ENCODE data around the gene NMT1. TPM values are rescaled to one million over a fixed set of nuclear protein-coding genes. Genes with fewer than 3 reads are reported as not detected.
A peak's percentile ranks its signal among the peaks of the same experiment; 100 is the strongest.

NMT1 gene
- total RNA-seq (70.7 TPM), polyA plus RNA-seq (39.3 TPM)
- long read RNA-seq, donor 1, full-length matches to known transcripts, result 2 of 2 reads
- long read RNA-seq, donor 1, partial matches to known transcripts, result 0 of 2 reads
- long read RNA-seq, donor 1, other reads (novel, unspliced or antisense), result 0 of 2 reads
- long read RNA-seq, donor 2, result 0 reads
- long read RNA-seq, donor 3, full-length matches to known transcripts, result 9 of 29 reads
- long read RNA-seq, donor 3, partial matches to known transcripts, result 14 of 29 reads
- long read RNA-seq, donor 3, other reads (novel, unspliced or antisense), result 6 of 29 reads
- long read RNA-seq, donor 4, full-length matches to known transcripts, result 6 of 12 reads
- long read RNA-seq, donor 4, partial matches to known transcripts, result 6 of 12 reads
- long read RNA-seq, donor 4, other reads (novel, unspliced or antisense), result 0 of 12 reads
- long read RNA-seq, donor 5, full-length matches to known transcripts, result 16 of 39 reads
- long read RNA-seq, donor 5, partial matches to known transcripts, result 23 of 39 reads
- long read RNA-seq, donor 5, other reads (novel, unspliced or antisense), result 0 of 39 reads
- long read RNA-seq, donor 6, full-length matches to known transcripts, result 9 of 14 reads
- long read RNA-seq, donor 6, partial matches to known transcripts, result 5 of 14 reads
- long read RNA-seq, donor 6, other reads (novel, unspliced or antisense), result 0 of 14 reads
- long read RNA-seq, donor 7, full-length matches to known transcripts, result 13 of 36 reads
- long read RNA-seq, donor 7, partial matches to known transcripts, result 23 of 36 reads
- long read RNA-seq, donor 7, other reads (novel, unspliced or antisense), result 0 of 36 reads
- long read RNA-seq, donor 8, full-length matches to known transcripts, result 3 of 3 reads
- long read RNA-seq, donor 8, partial matches to known transcripts, result 0 of 3 reads
- long read RNA-seq, donor 8, other reads (novel, unspliced or antisense), result 0 of 3 reads
- long read RNA-seq, donor 9, full-length matches to known transcripts, result 12 of 21 reads
- long read RNA-seq, donor 9, partial matches to known transcripts, result 9 of 21 reads
- long read RNA-seq, donor 9, other reads (novel, unspliced or antisense), result 0 of 21 reads
- long read RNA-seq, donor 10, full-length matches to known transcripts, result 13 of 27 reads
- long read RNA-seq, donor 10, partial matches to known transcripts, result 14 of 27 reads
- long read RNA-seq, donor 10, other reads (novel, unspliced or antisense), result 0 of 27 reads

- no peaks in the 10 kb centered on the region for H3K9me3 ChIP-seq (ENCODE audit: control insufficient read depth in 2 of 2, insufficient read depth in 1 of 2, low read length in 1 of 2)
- H3K4me3 ChIP-seq (ENCODE audit: low read length in 2 of 2), result peak within 1 kb of the TSS; percentile 68 to 85
- peak; percentile 96 to 100 (median 99) for DNase-seq (ENCODE audit: low read depth in 6 of 9, low spot score in 9 of 9)
- H3K36me3 ChIP-seq (ENCODE audit: control insufficient read depth in 2 of 2, insufficient read depth in 2 of 2, low read length in 1 of 2), result no peaks in the 10 kb centered on the region
- no peaks in the 10 kb centered on the region for H3K27me3 ChIP-seq (ENCODE audit: control insufficient read depth in 2 of 2, insufficient read depth in 1 of 2, low read length in 1 of 2)
- H3K27ac ChIP-seq (ENCODE audit: low read depth in 1 of 2, low read length in 1 of 2), result peak within 1 kb of the TSS; percentile 83
- peaks cover 12 to 14% of the 10 kb centered on the region in 2 donors for H3K4me1 ChIP-seq (ENCODE audit: control insufficient read depth in 2 of 2, insufficient read depth in 2 of 2, low read length in 2 of 2)
- WGBS, result under 1% methylated on average over 50 of the region's 50 CpGs
These were observed at the start of gene NMT1 for GRCh38 chr17:45060797-45061605. Gene NMT1, plus strand, starts transcription at chr17:45061317. Its CDS starts 13 bp downstream, at chr17:45061330.

- H3K9me3 ChIP-seq (ENCODE audit: control insufficient read depth in 2 of 2, insufficient read depth in 1 of 2, low read length in 1 of 2), result no peaks in the 10 kb centered on the region
- no peak for DNase-seq (ENCODE audit: low read depth in 6 of 9, low spot score in 9 of 9)
- H3K27ac ChIP-seq (ENCODE audit: low read depth in 1 of 2, low read length in 1 of 2), result no peak overlapping the region
- H3K27me3 ChIP-seq (ENCODE audit: control insufficient read depth in 2 of 2, insufficient read depth in 1 of 2, low read length in 1 of 2), result peaks cover 0 to 49% of the 10 kb centered on the region in 2 donors
- no peaks in the 10 kb centered on the region for H3K4me1 ChIP-seq (ENCODE audit: control insufficient read depth in 2 of 2, insufficient read depth in 2 of 2, low read length in 2 of 2)
- H3K4me3 ChIP-seq (ENCODE audit: low read length in 2 of 2), result no peak overlapping the region
- no peaks in the 10 kb centered on the region for H3K36me3 ChIP-seq (ENCODE audit: control insufficient read depth in 2 of 2, insufficient read depth in 2 of 2, low read length in 1 of 2)
- WGBS, result 96% methylated on average over 1 of the region's 1 CpG
These were observed 49.4 kb upstream of the NMT1 start for GRCh38 chr17:45011767-45012166.

GRCh38 chr17:45013021-45013997 lies 47.8 kb upstream of the NMT1 start:
- H3K36me3 ChIP-seq (ENCODE audit: control insufficient read depth in 2 of 2, insufficient read depth in 2 of 2, low read length in 1 of 2), result no peaks in the 10 kb centered on the region
- H3K4me3 ChIP-seq (ENCODE audit: low read length in 2 of 2), result no peak overlapping the region
- DNase-seq (ENCODE audit: low read depth in 6 of 9, low spot score in 9 of 9), result no peak
- peaks cover 1 to 51% of the 10 kb centered on the region in 2 donors for H3K27me3 ChIP-seq (ENCODE audit: control insufficient read depth in 2 of 2, insufficient read depth in 1 of 2, low read length in 1 of 2)
- H3K9me3 ChIP-seq (ENCODE audit: control insufficient read depth in 2 of 2, insufficient read depth in 1 of 2, low read length in 1 of 2), result no peaks in the 10 kb centered on the region
- no peak overlapping the region for H3K27ac ChIP-seq (ENCODE audit: low read depth in 1 of 2, low read length in 1 of 2)
- 92% methylated on average over 17 of the region's 17 CpGs for WGBS
- no peaks in the 10 kb centered on the region for H3K4me1 ChIP-seq (ENCODE audit: control insufficient read depth in 2 of 2, insufficient read depth in 2 of 2, low read length in 2 of 2)

GRCh38 chr17:45016237-45016636 lies 44.9 kb upstream of the NMT1 start:
- peaks cover 29 to 68% of the 10 kb centered on the region in 2 donors for H3K27me3 ChIP-seq (ENCODE audit: control insufficient read depth in 2 of 2, insufficient read depth in 1 of 2, low read length in 1 of 2)
- DNase-seq (ENCODE audit: low read depth in 6 of 9, low spot score in 9 of 9), result no peak
- 82% methylated on average over 7 of the region's 7 CpGs for WGBS
- H3K4me1 ChIP-seq (ENCODE audit: control insufficient read depth in 2 of 2, insufficient read depth in 2 of 2, low read length in 2 of 2), result peaks cover 10 to 12% of the 10 kb centered on the region in 2 donors
- no peaks in the 10 kb centered on the region for H3K36me3 ChIP-seq (ENCODE audit: control insufficient read depth in 2 of 2, insufficient read depth in 2 of 2, low read length in 1 of 2)
- no peak overlapping the region for H3K4me3 ChIP-seq (ENCODE audit: low read length in 2 of 2)
- peaks cover 0 to 4% of the 10 kb centered on the region in 2 donors for H3K9me3 ChIP-seq (ENCODE audit: control insufficient read depth in 2 of 2, insufficient read depth in 1 of 2, low read length in 1 of 2)
- H3K27ac ChIP-seq (ENCODE audit: low read depth in 1 of 2, low read length in 1 of 2), result no peak overlapping the region

- H3K27me3 ChIP-seq (ENCODE audit: control insufficient read depth in 2 of 2, insufficient read depth in 1 of 2, low read length in 1 of 2), result peaks cover 35 to 74% of the 10 kb centered on the region in 2 donors
- H3K9me3 ChIP-seq (ENCODE audit: control insufficient read depth in 2 of 2, insufficient read depth in 1 of 2, low read length in 1 of 2), result peaks cover 0 to 4% of the 10 kb centered on the region in 2 donors
- peaks cover 16 to 17% of the 10 kb centered on the region in 2 donors for H3K4me1 ChIP-seq (ENCODE audit: control insufficient read depth in 2 of 2, insufficient read depth in 2 of 2, low read length in 2 of 2)
- H3K36me3 ChIP-seq (ENCODE audit: control insufficient read depth in 2 of 2, insufficient read depth in 2 of 2, low read length in 1 of 2), result no peaks in the 10 kb centered on the region
- H3K27ac ChIP-seq (ENCODE audit: low read depth in 1 of 2, low read length in 1 of 2), result no peak overlapping the region
- no peak overlapping the region for H3K4me3 ChIP-seq (ENCODE audit: low read length in 2 of 2)
- DNase-seq (ENCODE audit: low read depth in 6 of 9, low spot score in 9 of 9), result no peak
- WGBS, result 84% methylated on average over 5 of the region's 5 CpGs
These were observed 44.3 kb upstream of the NMT1 start for GRCh38 chr17:45016823-45017222.

- Histone ChIP-seq H3K4me3 (ENCODE audit: low read length in 2 of 2) (peak overlapping the region; percentile 26 to 59), H3K27me3 (ENCODE audit: control insufficient read depth in 2 of 2, insufficient read depth in 1 of 2, low read length in 1 of 2) (peaks cover 38 to 72% of the 10 kb centered on the region in 2 donors), H3K4me1 (ENCODE audit: control insufficient read depth in 2 of 2, insufficient read depth in 2 of 2, low read length in 2 of 2) (peaks cover 21 to 22% of the 10 kb centered on the region in 2 donors), H3K27ac (ENCODE audit: low read depth in 1 of 2, low read length in 1 of 2) (no peak overlapping the region), H3K36me3 (ENCODE audit: control insufficient read depth in 2 of 2, insufficient read depth in 2 of 2, low read length in 1 of 2) (peaks cover 6 to 11% of the 10 kb centered on the region in 2 donors), H3K9me3 (ENCODE audit: control insufficient read depth in 2 of 2, insufficient read depth in 1 of 2, low read length in 1 of 2) (peaks cover 0 to 4% of the 10 kb centered on the region in 2 donors)
- 42% methylated on average over 4 of the region's 4 CpGs for WGBS
- DNase-seq (ENCODE audit: low read depth in 6 of 9, low spot score in 9 of 9), result no peak
These were observed 42.6 kb upstream of the NMT1 start for GRCh38 chr17:45018514-45018847.

- H3K27ac ChIP-seq (ENCODE audit: low read depth in 1 of 2, low read length in 1 of 2), result no peak overlapping the region
- peak overlapping the region; percentile 26 to 59 for H3K4me3 ChIP-seq (ENCODE audit: low read length in 2 of 2)
- H3K9me3 ChIP-seq (ENCODE audit: control insufficient read depth in 2 of 2, insufficient read depth in 1 of 2, low read length in 1 of 2), result peaks cover 0 to 4% of the 10 kb centered on the region in 2 donors
- DNase-seq (ENCODE audit: low read depth in 6 of 9, low spot score in 9 of 9), result peak in 3 of 9 donors; percentile 27 to 47 (median 41)
- peaks cover 11 to 17% of the 10 kb centered on the region in 2 donors for H3K36me3 ChIP-seq (ENCODE audit: control insufficient read depth in 2 of 2, insufficient read depth in 2 of 2, low read length in 1 of 2)
- 2% methylated on average over 82 of the region's 82 CpGs for WGBS
- peaks cover 21 to 22% of the 10 kb centered on the region in 2 donors for H3K4me1 ChIP-seq (ENCODE audit: control insufficient read depth in 2 of 2, insufficient read depth in 2 of 2, low read length in 2 of 2)
- peaks cover 38 to 69% of the 10 kb centered on the region in 2 donors for H3K27me3 ChIP-seq (ENCODE audit: control insufficient read depth in 2 of 2, insufficient read depth in 1 of 2, low read length in 1 of 2)
These were observed 42.0 kb upstream of the NMT1 start for GRCh38 chr17:45018848-45019711.

Data from thymus (tissue), 14 donors.